Measurements from ENCODE around the gene ARR3.

- no peak for TF ChIP-seq MXI1 (conservative IDR thresholded peaks at IDR 0.05; ENCODE audit: poor library complexity, severe bottlenecking)
- no peak for TF ChIP-seq CTCF (IDR thresholded peaks at IDR 0.05; ENCODE audit: poor library complexity, severe bottlenecking)
These were observed 33.6 kb downstream of the ARR3 start for GRCh38 chrX:70301716-70302115.
